ENCODE data around the gene ADORA1. TPM values are rescaled to one million over a fixed set of nuclear protein-coding genes. Genes with fewer than 3 reads are reported as not detected.

ADORA1 gene
- total RNA-seq, 2 experiments from 2014 or later, result not detected

DNA sequence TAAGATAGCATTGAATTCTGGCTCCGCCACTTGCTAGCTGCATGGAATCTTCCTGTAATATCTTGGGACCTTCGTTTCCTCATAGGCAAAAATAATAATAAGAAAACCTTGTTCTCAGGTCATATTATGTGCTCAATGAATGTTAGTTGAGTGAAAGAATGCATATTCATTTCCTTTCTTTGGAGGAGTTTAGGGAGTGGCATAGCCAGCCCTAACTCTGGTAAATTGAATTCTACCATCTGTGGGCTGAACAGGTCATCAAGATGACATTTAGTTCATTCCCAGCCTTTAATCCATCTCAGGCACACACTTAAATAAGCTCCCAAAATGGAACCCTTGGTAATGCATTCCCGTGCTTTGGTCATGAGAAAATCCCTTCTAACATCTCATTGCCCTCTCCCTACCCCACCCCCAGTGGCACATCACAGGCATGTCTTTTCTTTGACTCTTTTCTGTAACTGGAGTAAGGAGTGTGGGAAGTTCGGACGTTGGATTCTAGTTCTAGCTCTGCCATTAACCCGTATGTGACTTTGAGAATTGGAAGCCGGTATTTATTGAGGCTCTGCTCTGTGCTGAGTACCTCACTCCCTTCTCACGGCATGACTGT lies 28.5 kb upstream of the ADORA1 start:
- H3K9me3 Mint-ChIP-seq, result peaks cover 17% of the 10 kb centered on the region
- no peaks in the 10 kb centered on the region for H3K4me1 Mint-ChIP-seq (ENCODE audit: low read depth)
- ChIA-PET CTCF (interaction anchor here (0.5 to 1.6 kb wide), 4 partner anchors 16 to 100 kb away, joined by 3 to 5 read pairs (median 4); no protein-coding TSS in a partner anchor), POLR2A (no interaction called here)
- no peak overlapping the region for H3K27ac Mint-ChIP-seq
- no peak for TF ChIP-seq CTCF (IDR thresholded peaks at IDR 0.05)
- H3K4me3 Mint-ChIP-seq, result no peak overlapping the region
- no peak for DNase-seq
- intact Hi-C loops (cut with micrococcal nuclease), result no loop called here
- ATAC-seq, result no peak
- no peaks in the 10 kb centered on the region for H3K36me3 Mint-ChIP-seq (ENCODE audit: low read depth)
- peaks cover 9% of the 10 kb centered on the region for H3K27me3 Mint-ChIP-seq

DNA sequence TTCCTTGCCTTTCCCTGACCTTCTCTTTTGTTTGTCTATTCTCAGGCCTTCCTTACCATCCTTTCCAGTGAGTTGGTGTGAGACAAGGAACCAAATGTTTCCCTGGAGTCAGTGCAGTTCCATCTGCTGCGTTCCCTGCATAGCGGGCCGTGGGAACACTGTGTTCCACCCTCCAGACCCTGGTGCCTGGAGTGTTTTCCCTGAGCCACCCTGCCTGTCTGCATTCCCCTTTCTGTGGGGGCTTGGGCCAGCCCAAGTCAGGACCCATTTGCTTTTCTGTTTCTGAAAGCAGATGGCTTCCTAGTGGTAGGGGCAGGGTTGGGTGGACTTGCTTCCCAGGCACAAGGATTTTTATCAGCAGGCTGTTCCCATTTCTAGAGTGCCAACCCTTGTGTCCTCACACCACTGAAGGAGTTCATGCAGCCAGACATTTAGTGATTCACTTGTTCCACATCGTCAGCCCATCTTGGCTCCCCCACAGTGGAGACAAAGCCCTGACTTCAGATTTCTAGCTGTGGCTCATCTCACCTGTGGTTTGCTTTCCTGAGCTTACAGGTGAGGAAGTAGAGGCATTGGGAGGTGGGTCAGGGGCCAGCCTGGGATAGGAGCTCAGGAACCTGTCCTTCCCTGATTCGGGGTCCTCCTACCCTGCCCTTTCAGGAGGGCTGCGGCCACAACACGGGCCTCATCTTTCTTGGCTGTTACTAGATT lies 27.6 kb upstream of the ADORA1 start:
- no peak overlapping the region for H3K4me3 Mint-ChIP-seq
- H3K27me3 Mint-ChIP-seq, result peaks cover 11% of the 10 kb centered on the region
- no peak overlapping the region for H3K27ac Mint-ChIP-seq
- peaks cover 11% of the 10 kb centered on the region for H3K9me3 Mint-ChIP-seq
- H3K36me3 Mint-ChIP-seq (ENCODE audit: low read depth), result no peaks in the 10 kb centered on the region
- H3K4me1 Mint-ChIP-seq (ENCODE audit: low read depth), result no peaks in the 10 kb centered on the region
- ATAC-seq, result no peak
- ChIA-PET POLR2A (no interaction called here), CTCF (interaction anchor here (1.2 kb wide), 1 partner anchor 72 kb away, joined by 3 read pairs; no protein-coding TSS in a partner anchor)
- no peak for TF ChIP-seq CTCF (IDR thresholded peaks at IDR 0.05)
- intact Hi-C loops (cut with micrococcal nuclease), result no loop called here
- DNase-seq, result no peak

GRCh38 chr1:203100516-203100869 lies 27.0 kb upstream of the ADORA1 start:
- no peaks in the 10 kb centered on the region for H3K36me3 Mint-ChIP-seq (ENCODE audit: low read depth)
- no peak for TF ChIP-seq CTCF (IDR thresholded peaks at IDR 0.05)
- H3K4me3 Mint-ChIP-seq, result no peak overlapping the region
- intact Hi-C loops (cut with micrococcal nuclease), result no loop called here
- peaks cover 6% of the 10 kb centered on the region for H3K9me3 Mint-ChIP-seq
- no peak for ATAC-seq
- no peaks in the 10 kb centered on the region for H3K4me1 Mint-ChIP-seq (ENCODE audit: low read depth)
- H3K27ac Mint-ChIP-seq, result no peak overlapping the region
- ChIA-PET POLR2A (no interaction called here), CTCF (interaction anchor here (1.2 kb wide), 1 partner anchor 72 kb away, joined by 3 read pairs; no protein-coding TSS in a partner anchor)
- H3K27me3 Mint-ChIP-seq, result peaks cover 11% of the 10 kb centered on the region
- DNase-seq, result no peak

GRCh38 chr1:203101813-203102634 lies 25.5 kb upstream of the ADORA1 start:
- intact Hi-C loops (cut with micrococcal nuclease), result no loop called here
- Mint-ChIP-seq H3K4me3 (no peak overlapping the region), H3K4me1 (ENCODE audit: low read depth) (no peaks in the 10 kb centered on the region), H3K9me3 (no peaks in the 10 kb centered on the region), H3K27ac (no peak overlapping the region), H3K36me3 (ENCODE audit: low read depth) (no peaks in the 10 kb centered on the region), H3K27me3 (peaks cover 15% of the 10 kb centered on the region)
- ATAC-seq, result no peak
- no peak for TF ChIP-seq CTCF (IDR thresholded peaks at IDR 0.05)
- ChIA-PET POLR2A (no interaction called here), CTCF (interaction anchor here (1.3 kb wide), 1 partner anchor 71 kb away, joined by 6 read pairs; no protein-coding TSS in a partner anchor)
- no peak for DNase-seq

Data from activated CD8-positive, alpha-beta T cell treated with anti-CD3 and anti-CD28 coated beads for 36 hours (primary cell).